ENCODE results near the gene FKBP9.
"Not testable (repeated sequence)": the region's sequence is repeated elsewhere in the genome, so short reads cannot be mapped to it uniquely, and the experiment has no call there.

FKBP9 gene

GRCh38 chr7:32941181-32941580 is 16.1 kb upstream of the FKBP9 start:
- Mint-ChIP-seq H3K27me3 (peaks cover 7% of the 10 kb centered on the region), H3K4me1 (peaks cover 14% of the 10 kb centered on the region), H3K27ac (no peak overlapping the region), H3K36me3 (peaks cover 5% of the 10 kb centered on the region), H3K9me3 (peaks cover 5% of the 10 kb centered on the region), H3K4me3 (peak overlapping the region; percentile 90)
- no peak for DNase-seq
- CTCF ChIA-PET, result interaction anchor here (0.7 to 8.9 kb wide), 4 partner anchors 52 to 167 kb away, joined by 3 to 67 read pairs (median 18); partner anchors contain the start of genes KBTBD2 and RP9

- peaks cover 5% of the 10 kb centered on the region for H3K36me3 Mint-ChIP-seq
- H3K4me1 Mint-ChIP-seq, result peaks cover 14% of the 10 kb centered on the region
- H3K27ac Mint-ChIP-seq, result no peak overlapping the region
- peaks cover 5% of the 10 kb centered on the region for H3K9me3 Mint-ChIP-seq
- H3K4me3 Mint-ChIP-seq, result peak overlapping the region; percentile 90
- H3K27me3 Mint-ChIP-seq, result peaks cover 14% of the 10 kb centered on the region
- CTCF ChIA-PET, result interaction anchor here (0.7 to 8.9 kb wide), 4 partner anchors 53 to 166 kb away, joined by 3 to 67 read pairs (median 18); partner anchors contain the start of genes KBTBD2 and RP9
- no peak for DNase-seq
These were observed 15.4 kb upstream of the FKBP9 start for GRCh38 chr7:32941681-32942414.

- peaks cover 7% of the 10 kb centered on the region for H3K9me3 Mint-ChIP-seq
- peak; percentile 75 for DNase-seq
- H3K4me3 Mint-ChIP-seq, result peak overlapping the region; percentile 90
- H3K27me3 Mint-ChIP-seq, result peaks cover 14% of the 10 kb centered on the region
- H3K27ac Mint-ChIP-seq, result no peak overlapping the region
- peaks cover 14% of the 10 kb centered on the region for H3K4me1 Mint-ChIP-seq
- CTCF ChIA-PET, result interaction anchor here (0.8 to 8.9 kb wide), 11 partner anchors 16 to 165 kb away, joined by 3 to 67 read pairs (median 5); partner anchors contain the start of genes KBTBD2 and RP9
- peaks cover 5% of the 10 kb centered on the region for H3K36me3 Mint-ChIP-seq
These were observed 14.6 kb upstream of the FKBP9 start for GRCh38 chr7:32942415-32943251.

- peaks cover 15% of the 10 kb centered on the region for H3K9me3 Mint-ChIP-seq
- H3K27ac Mint-ChIP-seq, result peak overlapping the region; percentile 64
- H3K4me1 Mint-ChIP-seq, result peaks cover 14% of the 10 kb centered on the region
- peak overlapping the region; percentile 74 for H3K4me3 Mint-ChIP-seq
- H3K36me3 Mint-ChIP-seq, result peaks cover 9% of the 10 kb centered on the region
- DNase-seq, result no peak
- CTCF ChIA-PET, result interaction anchor here (0.8 to 8.9 kb wide), 11 partner anchors 15 to 164 kb away, joined by 3 to 67 read pairs (median 5); partner anchors contain the start of genes KBTBD2 and RP9
- H3K27me3 Mint-ChIP-seq, result peaks cover 22% of the 10 kb centered on the region
These were observed 13.8 kb upstream of the FKBP9 start for GRCh38 chr7:32943252-32944030.

- Mint-ChIP-seq H3K4me3 (no peak overlapping the region), H3K27me3 (peaks cover 18% of the 10 kb centered on the region), H3K9me3 (peaks cover 20% of the 10 kb centered on the region), H3K4me1 (no peaks in the 10 kb centered on the region), H3K27ac (no peak overlapping the region), H3K36me3 (peaks cover 8% of the 10 kb centered on the region)
- no peak for DNase-seq
- CTCF ChIA-PET, result interaction anchor here (1.1 to 8.9 kb wide), 3 partner anchors 17 to 102 kb away, joined by 3 to 67 read pairs (median 4); no protein-coding TSS in a partner anchor
These were observed 9.7 kb upstream of the FKBP9 start for GRCh38 chr7:32947420-32947983.

- Mint-ChIP-seq H3K36me3 (peaks cover 8% of the 10 kb centered on the region), H3K27me3 (peaks cover 22% of the 10 kb centered on the region), H3K27ac (no peak overlapping the region), H3K4me3 (no peak overlapping the region), H3K4me1 (no peaks in the 10 kb centered on the region), H3K9me3 (peaks cover 20% of the 10 kb centered on the region)
- CTCF ChIA-PET, result interaction anchor here (1.1 to 8.9 kb wide), 3 partner anchors 16 to 102 kb away, joined by 3 to 67 read pairs (median 4); no protein-coding TSS in a partner anchor
- no peak for DNase-seq
These were observed 9.0 kb upstream of the FKBP9 start for GRCh38 chr7:32948202-32948601.

- H3K9me3 Mint-ChIP-seq, result peaks cover 10% of the 10 kb centered on the region
- peaks cover 3% of the 10 kb centered on the region for H3K36me3 Mint-ChIP-seq
- H3K27ac Mint-ChIP-seq, result no peak overlapping the region
- CTCF ChIA-PET, result no interaction called here
- DNase-seq, result no peak
- H3K4me3 Mint-ChIP-seq, result no peak overlapping the region
- H3K27me3 Mint-ChIP-seq, result peaks cover 43% of the 10 kb centered on the region
- peaks cover 1% of the 10 kb centered on the region for H3K4me1 Mint-ChIP-seq
These were observed 4.4 kb upstream of the FKBP9 start for GRCh38 chr7:32952876-32953275.

GRCh38 chr7:32958046-32959025 is 1.1 kb downstream of the FKBP9 start:
- H3K27ac Mint-ChIP-seq, result no peak overlapping the region
- no peaks in the 10 kb centered on the region for H3K36me3 Mint-ChIP-seq
- no peak for DNase-seq
- CTCF ChIA-PET, result interaction anchor here (1.3 to 1.9 kb wide), 3 partner anchors 15 to 149 kb away, joined by 4 to 8 read pairs (median 5); no protein-coding TSS in a partner anchor
- no peaks in the 10 kb centered on the region for H3K9me3 Mint-ChIP-seq
- H3K4me3 Mint-ChIP-seq, result peak overlapping the region; percentile 68
- peaks cover 69% of the 10 kb centered on the region for H3K27me3 Mint-ChIP-seq
- peaks cover 7% of the 10 kb centered on the region for H3K4me1 Mint-ChIP-seq

GRCh38 chr7:32963880-32964301 is 6.7 kb downstream of the FKBP9 start:
- not testable (repeated sequence) for H3K36me3 Mint-ChIP-seq, H3K27ac Mint-ChIP-seq, H3K4me3 Mint-ChIP-seq, H3K4me1 Mint-ChIP-seq, DNase-seq, H3K9me3 Mint-ChIP-seq
- H3K27me3 Mint-ChIP-seq, result peaks cover 47% of the 10 kb centered on the region
- CTCF ChIA-PET, result interaction anchor here (0.6 to 2.4 kb wide), 6 partner anchors 16 to 219 kb away, joined by 3 to 13 read pairs (median 4); partner anchors contain the start of gene RP9

GRCh38 chr7:32964461-32965159 is 7.4 kb downstream of the FKBP9 start:
- H3K4me3 Mint-ChIP-seq, H3K36me3 Mint-ChIP-seq, DNase-seq, H3K27ac Mint-ChIP-seq, H3K9me3 Mint-ChIP-seq, H3K4me1 Mint-ChIP-seq: not testable (repeated sequence)
- peaks cover 40% of the 10 kb centered on the region for H3K27me3 Mint-ChIP-seq
- CTCF ChIA-PET, result interaction anchor here (1.2 to 2.4 kb wide), 6 partner anchors 17 to 143 kb away, joined by 3 to 13 read pairs (median 4); partner anchors contain the start of gene RP9

- not testable (repeated sequence) for H3K27ac Mint-ChIP-seq, DNase-seq, H3K4me3 Mint-ChIP-seq, H3K4me1 Mint-ChIP-seq, H3K36me3 Mint-ChIP-seq, H3K9me3 Mint-ChIP-seq
- peaks cover 32% of the 10 kb centered on the region for H3K27me3 Mint-ChIP-seq
- CTCF ChIA-PET, result interaction anchor here (1.5 to 2.3 kb wide), 2 partner anchors 24 to 120 kb away, joined by 4 to 9 read pairs; no protein-coding TSS in a partner anchor
These were observed 9.4 kb downstream of the FKBP9 start for GRCh38 chr7:32966489-32967267.

Measured in activated naive CD4-positive, alpha-beta T cell treated with anti-CD3 and anti-CD28 coated beads, Interleukin-2, amount 10 ng/mL, durations not matched to agents 7 days and 5 days (primary cell).